Natural killer cell (primary cell): Measurements from ENCODE around the gene TNXB. TPM values are rescaled to one million over a fixed set of nuclear protein-coding genes. Genes with fewer than 3 reads are reported as not detected.

Source experiments
- ATAC-seq, 3 donors: fragments of 150-1000 bp in 2 of 3; fragments of 200-7000 bp in 1 of 3; cut with Tn5 transposase; 1 replicate in 1 of 3; 2 replicates in 2 of 3; pipeline ENCODE4 v1.10.0; 2021; ENCODE audit warnings: mild to moderate bottlenecking in 2 of 3, moderate library complexity in 2 of 3
- DNase-seq, 2 donors: peaks; one replicate each; pipeline versions ENCODE4 v3.0.0 to v3.0.0-alpha.2; 2013 to 2021; ENCODE audit warnings: mixed read lengths in 1 of 2
- H3K27ac ChIP-seq: one replicate; pipeline ENCODE4 v1.5.1; 2013; ENCODE audit warnings: mild to moderate bottlenecking, low read length
- H3K27me3 ChIP-seq: one replicate; pipeline ENCODE4 v1.6.1; 2013; ENCODE audit warnings: low read length; ENCODE audit not compliant: control insufficient read depth, insufficient read depth
- H3K36me3 ChIP-seq: one replicate; pipeline ENCODE4 v1.6.1; 2013; ENCODE audit warnings: low read length; ENCODE audit not compliant: control insufficient read depth, insufficient read depth
- H3K4me1 ChIP-seq: one replicate; pipeline ENCODE4 v1.6.1; 2013; ENCODE audit warnings: low read length; ENCODE audit not compliant: control insufficient read depth, insufficient read depth
- H3K4me3 ChIP-seq: one replicate; pipeline ENCODE4 v1.5.1; 2013; ENCODE audit warnings: low read length
- H3K9me3 ChIP-seq: one replicate; pipeline ENCODE4 v1.6.1; 2013; ENCODE audit warnings: low read length; ENCODE audit not compliant: control insufficient read depth, insufficient read depth
- H3K27ac Mint-ChIP-seq, 2 donors: one replicate each; pipeline ENCODE4 v1.8.0; 2022; ENCODE audit warnings: mild to moderate bottlenecking in 2 of 2, mixed read lengths in 2 of 2, moderate library complexity in 1 of 2
- H3K27me3 Mint-ChIP-seq, 2 donors: one replicate each; pipeline ENCODE4 v1.8.0; 2022; ENCODE audit warnings: low read depth in 2 of 2, mixed read lengths in 2 of 2
- H3K36me3 Mint-ChIP-seq: one replicate; pipeline ENCODE4 v1.8.0; 2022; ENCODE audit warnings: mixed read lengths
- H3K4me1 Mint-ChIP-seq, 2 donors: one replicate each; pipeline ENCODE4 v1.8.0; 2022; ENCODE audit warnings: mixed read lengths in 2 of 2
- H3K4me3 Mint-ChIP-seq: one replicate; pipeline ENCODE4 v1.8.0; 2022; ENCODE audit warnings: mild to moderate bottlenecking, moderate library complexity, mixed read lengths
- H3K9me3 Mint-ChIP-seq, 2 donors: one replicate each; pipeline ENCODE4 v1.8.0; 2022; ENCODE audit warnings: mixed read lengths in 2 of 2
- CTCF ChIP-seq: fragments of 200-600 bp; IDR thresholded peaks from one replicate; pipeline ENCODE4 v1.8.0; 2022; ENCODE audit warnings: antibody characterized with exemption
- WGBS: methylation state at CpG from one replicate; pipeline ENCODE4 v1.1.7; 2013; ENCODE audit warnings: missing lambda C conversion rate; ENCODE audit not compliant: insufficient coverage; 5-methylcytosine and 5-hydroxymethylcytosine counted together
- intact Hi-C: fragments of 100-400 bp; cut with micrococcal nuclease; formaldehyde crosslinking; loops from one replicate; pipeline ENCODE4 v1.14.2; 2022
- total RNA-seq, 4 donors: library from RNA; stranded (reverse); fragments of 120-200 nt in 1 of 4; gene quantifications; one replicate each; pipeline versions ENCODE4 v1.2.3 to v1.2.4, GENCODE V29; 2013 to 2022

Gene TNXB
- total RNA-seq, 3 donors from 2014 or later (not counting 1 experiment from before 2014, with no cell fraction given), result 11.7 to 15.2 (median 13.5) TPM

DNA sequence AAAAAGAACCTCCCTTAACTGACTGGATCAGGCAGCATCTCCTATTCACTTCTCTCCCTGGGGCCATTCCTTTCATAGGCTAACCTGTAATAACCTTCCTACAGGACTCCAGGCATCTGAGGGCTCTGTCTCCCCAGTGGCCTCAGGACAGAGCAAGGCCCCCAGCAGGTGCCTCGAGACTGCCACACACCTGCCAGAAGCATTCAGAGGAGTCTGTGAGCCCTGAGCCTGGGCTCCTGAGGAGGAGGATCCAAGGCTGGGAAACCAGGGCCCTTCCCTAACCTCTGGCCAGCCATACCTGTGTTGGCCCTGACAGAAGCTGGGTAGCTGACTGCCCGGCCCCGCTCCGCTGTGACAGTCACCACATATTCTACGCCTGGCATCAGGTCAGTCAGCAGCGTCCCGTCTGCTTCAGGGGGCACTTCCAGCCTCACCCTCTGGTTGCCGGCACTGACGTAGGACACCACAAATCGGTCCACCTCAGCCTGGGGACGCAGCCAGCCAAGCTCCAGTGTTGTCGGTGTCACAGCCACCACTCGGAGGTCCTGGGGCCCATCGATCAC, 20.6 kb downstream of the TNXB start:
- intact Hi-C loops, result no loop called here
- H3K27me3 ChIP-seq, result peaks cover 18% of the 10 kb centered on the region
- Mint-ChIP-seq H3K9me3 (no peaks in the 10 kb centered on the region), H3K4me3 (peak overlapping the region; percentile 6), H3K4me1 (peaks cover 0 to 6% of the 10 kb centered on the region in 2 donors), H3K27me3 (peaks cover 33 to 48% of the 10 kb centered on the region in 2 donors), H3K36me3 (no peaks in the 10 kb centered on the region), H3K27ac (no peak overlapping the region)
- H3K4me1 ChIP-seq, result peaks cover 8% of the 10 kb centered on the region
- ATAC-seq (no peak), DNase-seq (no peak)
- TF ChIP-seq CTCF, result no peak
- no peaks in the 10 kb centered on the region for H3K36me3 ChIP-seq
- no peak overlapping the region for H3K4me3 ChIP-seq
- 95% methylated on average over 14 of the region's 14 CpGs for WGBS
- H3K9me3 ChIP-seq, result no peaks in the 10 kb centered on the region
- H3K27ac ChIP-seq, result no peak overlapping the region

- 14% methylated on average over 47 of the region's 50 CpGs for WGBS
- H3K36me3 Mint-ChIP-seq, result no peaks in the 10 kb centered on the region
- no peaks in the 10 kb centered on the region for H3K9me3 Mint-ChIP-seq
- peak overlapping the region; percentile 6 for H3K4me3 Mint-ChIP-seq
- Histone ChIP-seq H3K36me3 (no peaks in the 10 kb centered on the region), H3K4me1 (peaks cover 8% of the 10 kb centered on the region), H3K27ac (no peak overlapping the region), H3K27me3 (peaks cover 18% of the 10 kb centered on the region), H3K4me3 (no peak overlapping the region), H3K9me3 (no peaks in the 10 kb centered on the region)
- intact Hi-C loops, result loop anchor here (2.0 kb wide), 1 partner anchor 67 kb away; the partner anchor contains the start of gene PPT2
- ATAC-seq, result peak; percentile 75 to 94 (median 91)
- peak; percentile 26 for TF ChIP-seq CTCF
- H3K27me3 Mint-ChIP-seq, result peaks cover 35 to 41% of the 10 kb centered on the region in 2 donors
- peak; percentile 59 to 83 for DNase-seq
- H3K27ac Mint-ChIP-seq, result no peak overlapping the region
- peaks cover 0 to 6% of the 10 kb centered on the region in 2 donors for H3K4me1 Mint-ChIP-seq
These were observed 21.3 kb downstream of the TNXB start for GRCh38 chr6:32087574-32088486.

DNA sequence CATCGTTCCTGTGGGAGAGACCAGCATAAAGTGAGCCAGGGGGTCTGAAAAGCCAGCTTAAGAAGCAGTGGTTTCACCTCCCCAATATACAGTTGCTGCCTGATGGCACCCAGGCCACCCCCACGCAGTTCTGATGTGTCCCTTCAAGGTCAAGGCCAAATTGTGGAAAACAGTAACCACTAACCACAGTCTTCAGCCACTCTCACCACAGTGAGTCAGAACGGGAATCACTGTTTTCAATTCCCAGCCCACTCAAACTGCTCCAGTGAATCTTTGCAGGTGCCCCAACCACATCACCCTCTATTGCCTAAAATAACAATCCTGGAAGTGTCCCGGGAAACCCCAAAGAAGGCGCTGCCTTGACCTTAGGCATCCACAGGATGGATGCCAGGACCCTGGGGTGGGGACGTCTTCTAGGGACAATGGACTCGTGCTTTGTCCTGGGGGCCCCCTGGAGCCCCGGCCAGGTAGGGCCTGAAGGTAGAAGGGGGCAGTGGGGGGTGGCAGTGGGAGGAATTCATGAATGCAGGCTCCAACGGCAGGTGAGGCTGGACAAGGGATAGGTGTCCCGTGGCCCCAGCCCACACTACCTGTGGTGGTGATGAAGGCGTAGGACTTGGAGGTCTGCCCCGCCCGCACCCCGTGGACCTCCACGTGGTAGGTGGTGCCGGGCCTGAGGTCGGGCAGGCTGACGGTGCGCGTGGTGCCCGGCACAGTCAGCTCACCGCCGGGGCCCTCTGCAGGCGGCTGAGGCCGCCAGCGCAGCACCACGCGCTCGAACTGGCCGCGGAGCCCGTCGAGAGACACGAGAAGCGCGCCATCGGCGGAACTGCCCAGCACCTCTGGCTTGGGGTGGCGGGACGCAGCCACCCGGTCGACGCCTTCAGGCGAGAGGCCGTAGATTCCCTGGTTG, 22.2 kb downstream of the TNXB start:
- H3K4me1 Mint-ChIP-seq, result peaks cover 0 to 6% of the 10 kb centered on the region in 2 donors
- H3K4me1 ChIP-seq, result peaks cover 8% of the 10 kb centered on the region
- no peak for TF ChIP-seq CTCF
- no peaks in the 10 kb centered on the region for H3K36me3 ChIP-seq
- WGBS, result 28% methylated on average over 45 of the region's 45 CpGs
- no peak overlapping the region for H3K4me3 Mint-ChIP-seq
- H3K9me3 ChIP-seq, result no peaks in the 10 kb centered on the region
- H3K9me3 Mint-ChIP-seq, result no peaks in the 10 kb centered on the region
- H3K36me3 Mint-ChIP-seq, result no peaks in the 10 kb centered on the region
- H3K27me3 ChIP-seq, result peaks cover 18% of the 10 kb centered on the region
- DNase-seq (no peak), ATAC-seq (peak in 2 of 3 donors; percentile 29 to 53)
- H3K27ac ChIP-seq, result no peak overlapping the region
- H3K4me3 ChIP-seq, result no peak overlapping the region
- H3K27ac Mint-ChIP-seq, result no peak overlapping the region
- intact Hi-C loops, result loop anchor here (2.0 kb wide), 1 partner anchor 68 kb away; the partner anchor contains the start of gene PPT2
- peaks cover 33 to 35% of the 10 kb centered on the region in 2 donors for H3K27me3 Mint-ChIP-seq
